LHCN-M2 (cell line): ENCODE results near the gene IGLL5. TPM values are rescaled to one million over a fixed set of nuclear protein-coding genes. Genes with fewer than 3 reads are reported as not detected.
"Not testable (repeated sequence)": the region's sequence is repeated elsewhere in the genome, so short reads cannot be mapped to it uniquely, and the experiment has no call there.

ENCODE experiments used
- DNase-seq: peaks from one replicate; pipeline ENCODE4 v3.0.0-alpha.2; 2012; ENCODE audit warnings: low read depth
- total RNA-seq: library from RNA; depleted of rRNA; stranded (reverse); fragments of >200 nt; gene quantifications from 2 replicates; pipeline ENCODE4 v1.2.3, GENCODE V29; 2014

The IGLL5 gene
- total RNA-seq, 1 experiment from 2014 or later = not detected

GRCh38 chr22:22900527-22901205 is 13.1 kb downstream of the IGLL5 start:
- not testable (repeated sequence) for DNase-seq

GRCh38 chr22:22901578-22902218 is 14.1 kb downstream of the IGLL5 start:
- DNase-seq = no peak

DNA sequence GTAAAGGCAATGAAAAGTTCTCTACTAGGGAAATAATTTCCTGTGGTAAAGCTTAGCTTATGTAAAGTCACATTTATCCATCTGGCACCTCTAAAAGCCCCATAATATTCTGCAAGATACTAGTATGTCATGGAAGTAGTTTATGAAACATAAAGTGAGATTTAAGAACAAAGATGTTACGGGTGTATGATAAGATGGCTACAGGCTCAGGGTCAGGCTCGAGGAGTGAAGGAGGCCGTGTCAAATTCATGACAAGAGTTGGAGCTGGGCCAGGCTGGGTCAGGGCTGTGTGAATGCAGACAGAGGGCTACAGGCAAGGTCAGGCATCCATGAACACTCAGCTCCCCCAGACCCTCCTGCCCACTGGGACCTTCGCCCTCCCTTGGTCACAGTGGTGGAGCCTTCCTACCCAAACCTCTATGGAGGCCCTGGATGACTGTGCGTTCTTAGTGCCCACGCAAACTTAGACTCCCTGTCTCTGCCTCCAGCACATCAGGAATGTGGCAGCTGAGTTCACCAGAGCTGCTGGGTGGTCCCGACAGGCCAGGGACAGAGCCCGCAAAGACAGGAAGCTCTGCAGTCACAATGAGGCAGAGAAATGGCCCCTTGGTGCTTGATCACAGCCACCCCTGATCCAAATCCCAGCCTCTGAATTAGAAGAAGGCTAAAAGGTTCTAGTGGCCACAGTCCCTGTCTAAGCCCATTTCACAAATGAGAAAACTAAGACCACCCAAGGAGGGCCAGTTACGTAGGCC is 14.8 kb downstream of the IGLL5 start:
- no peak for DNase-seq

DNA sequence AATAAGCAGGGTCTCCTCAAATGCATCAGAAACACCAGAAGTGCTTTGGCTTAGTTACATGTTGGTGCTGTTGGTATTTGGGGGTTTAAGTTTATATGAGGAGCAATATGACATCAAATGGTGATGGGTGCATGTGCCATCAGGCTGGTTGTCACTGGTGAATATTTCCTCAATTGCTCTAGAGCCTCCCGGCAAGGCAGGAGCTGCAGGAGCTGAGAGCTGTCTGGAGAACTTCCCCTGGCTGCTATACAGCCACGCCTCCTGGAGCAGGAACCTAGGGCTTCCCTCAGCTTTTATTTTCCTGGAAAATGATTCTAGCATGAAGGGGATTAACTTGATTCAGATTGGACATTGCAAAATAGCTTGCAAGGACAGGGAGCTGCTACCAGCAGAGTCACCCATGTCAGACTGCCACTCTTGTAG is 15.8 kb downstream of the IGLL5 start:
- no peak for DNase-seq

- not testable (repeated sequence) for DNase-seq
Measured at GRCh38 chr22:22903781-22904192, 16.2 kb downstream of the IGLL5 start.

- DNase-seq = not testable (repeated sequence)
Measured at GRCh38 chr22:22904736-22905135, 17.1 kb downstream of the IGLL5 start.

GRCh38 chr22:22906391-22906790 is 18.8 kb downstream of the IGLL5 start:
- DNase-seq = not testable (repeated sequence)

- no peak for DNase-seq
Measured at GRCh38 chr22:22906907-22907550, 19.4 kb downstream of the IGLL5 start.

- no peak for DNase-seq
Measured at GRCh38 chr22:22907551-22908494, 20.2 kb downstream of the IGLL5 start.

DNA sequence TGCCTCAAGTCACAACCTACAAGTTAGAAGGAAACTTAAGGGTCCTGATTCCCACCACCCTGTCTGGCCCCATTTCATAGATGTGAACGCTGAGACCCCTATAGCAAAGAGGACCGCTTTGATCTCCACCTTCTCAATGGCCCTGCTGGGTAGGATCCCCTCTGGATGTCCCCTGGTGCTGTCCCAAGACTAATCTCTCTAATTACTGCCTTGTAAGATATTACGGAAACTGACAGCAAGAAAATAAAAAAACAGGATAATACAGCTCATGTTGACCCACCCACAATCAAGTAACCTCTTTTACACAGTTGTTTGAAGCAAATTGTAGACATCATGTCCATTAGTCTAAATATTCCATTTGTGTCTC is 20.9 kb downstream of the IGLL5 start:
- no peak for DNase-seq

DNA sequence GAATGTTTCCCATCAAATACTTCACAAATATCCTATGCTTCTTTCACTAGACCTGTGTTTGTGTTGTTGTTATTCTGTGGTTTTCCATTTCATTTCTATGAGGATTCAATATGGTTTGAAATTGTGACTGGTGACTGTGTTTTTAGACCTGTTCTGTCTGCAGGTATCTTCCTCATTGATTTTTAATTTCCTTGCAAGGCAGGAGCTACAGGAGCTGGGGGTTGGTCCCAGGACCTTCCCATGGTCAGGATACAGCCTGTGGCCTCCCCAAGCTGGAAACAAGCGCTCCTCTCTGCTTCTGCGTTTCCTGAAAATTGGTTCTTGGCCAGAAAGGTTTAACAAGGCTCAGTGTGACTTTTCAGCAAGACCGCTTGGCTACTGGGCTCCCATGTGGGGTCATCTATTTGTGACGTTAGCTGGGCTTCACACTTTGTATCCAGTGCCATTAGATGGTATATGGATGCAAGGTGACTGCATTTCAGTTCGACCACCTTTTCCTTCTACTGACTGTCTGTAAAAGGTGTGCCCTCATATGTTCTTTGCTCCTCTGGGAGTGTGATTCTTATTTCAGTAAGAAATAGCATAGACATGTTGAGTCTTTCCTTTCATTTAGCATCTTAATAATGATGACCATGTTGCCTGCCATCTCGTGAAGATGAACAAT is 21.5 kb downstream of the IGLL5 start:
- DNase-seq = no peak

GRCh38 chr22:22909605-22910271 is 22.1 kb downstream of the IGLL5 start:
- no peak for DNase-seq

DNA sequence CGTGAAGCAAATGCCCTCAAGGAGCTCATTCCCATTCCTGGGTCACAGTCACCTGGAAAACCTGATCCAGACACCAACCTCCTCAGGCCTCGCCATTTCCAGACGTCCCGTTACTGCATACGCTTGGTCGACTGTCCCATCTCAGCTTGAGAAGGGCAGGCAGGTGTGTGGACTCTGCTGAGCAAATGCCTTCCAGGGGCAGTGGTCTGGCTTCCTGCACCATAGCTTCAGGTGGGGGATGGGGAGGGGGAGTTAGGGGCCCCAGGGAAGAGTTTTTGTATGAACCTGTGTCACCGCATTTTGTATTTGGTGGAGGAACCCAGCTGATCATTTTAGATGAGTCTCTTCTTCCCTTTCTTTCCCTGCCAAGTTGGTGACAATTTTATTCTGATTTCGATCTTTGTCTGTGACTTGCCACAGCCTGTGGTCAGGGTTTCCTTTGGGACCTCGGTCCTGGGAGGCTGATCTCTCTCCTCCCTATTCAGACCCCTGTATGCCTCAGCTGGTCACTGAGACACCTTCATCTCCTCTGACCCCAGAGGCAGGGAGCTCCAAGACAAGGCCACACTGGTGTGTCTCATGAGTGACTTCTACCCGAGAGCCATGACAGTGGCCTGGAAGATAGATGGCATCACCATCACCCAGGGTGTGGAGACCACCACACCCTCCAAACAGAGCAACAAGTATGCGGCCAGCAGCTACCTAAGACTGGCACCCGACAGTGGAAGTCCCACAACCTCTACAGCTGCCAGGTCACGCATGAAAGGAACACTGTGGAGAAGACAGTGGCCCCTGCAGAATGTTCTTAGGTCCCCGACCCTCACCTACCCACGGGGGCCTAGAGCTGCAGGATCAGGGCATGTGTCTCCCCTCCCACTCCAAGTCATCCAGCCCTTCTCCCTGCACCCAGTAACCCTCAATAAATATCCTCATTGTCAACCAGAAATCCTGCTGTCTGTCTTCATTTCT is 22.9 kb downstream of the IGLL5 start:
- no peak for DNase-seq

DNA sequence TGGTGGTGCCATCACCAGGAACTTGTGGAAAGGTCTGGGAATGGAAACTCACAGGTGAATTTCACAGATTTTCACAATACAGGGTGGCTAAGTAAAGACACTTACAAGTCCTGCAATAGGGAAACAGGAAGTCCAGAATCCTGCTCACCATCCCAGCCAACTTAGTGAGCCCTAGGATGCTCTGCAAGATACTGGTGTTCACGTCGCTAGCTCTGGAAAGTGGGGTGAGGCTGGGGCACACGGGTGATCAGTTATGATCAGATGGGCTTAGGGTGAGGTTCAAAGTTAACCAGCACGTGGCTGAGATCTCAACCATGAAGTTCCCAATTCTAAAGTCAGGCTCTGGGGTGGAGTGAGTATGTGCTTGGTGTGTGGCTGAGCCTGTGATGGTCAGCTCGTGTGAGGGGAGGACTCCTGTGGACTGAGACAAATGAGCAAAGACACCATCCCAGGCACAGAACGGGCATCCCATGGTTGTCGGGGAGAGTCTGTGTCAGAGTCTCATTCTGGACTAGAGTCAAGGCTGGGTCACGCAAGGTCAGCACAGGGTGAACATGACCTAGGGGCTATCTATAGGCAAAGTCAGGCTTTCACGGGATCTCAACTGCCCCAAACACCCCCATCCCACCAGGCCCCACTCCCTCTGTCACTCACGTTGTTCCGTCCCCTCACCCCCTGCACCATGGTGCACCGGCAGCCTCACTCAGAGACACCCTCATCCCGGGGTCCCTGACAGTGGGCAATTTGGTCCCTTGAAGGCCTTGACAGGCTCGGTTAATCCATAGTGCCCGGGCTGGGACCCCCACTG is 23.9 kb downstream of the IGLL5 start:
- no peak for DNase-seq

DNA sequence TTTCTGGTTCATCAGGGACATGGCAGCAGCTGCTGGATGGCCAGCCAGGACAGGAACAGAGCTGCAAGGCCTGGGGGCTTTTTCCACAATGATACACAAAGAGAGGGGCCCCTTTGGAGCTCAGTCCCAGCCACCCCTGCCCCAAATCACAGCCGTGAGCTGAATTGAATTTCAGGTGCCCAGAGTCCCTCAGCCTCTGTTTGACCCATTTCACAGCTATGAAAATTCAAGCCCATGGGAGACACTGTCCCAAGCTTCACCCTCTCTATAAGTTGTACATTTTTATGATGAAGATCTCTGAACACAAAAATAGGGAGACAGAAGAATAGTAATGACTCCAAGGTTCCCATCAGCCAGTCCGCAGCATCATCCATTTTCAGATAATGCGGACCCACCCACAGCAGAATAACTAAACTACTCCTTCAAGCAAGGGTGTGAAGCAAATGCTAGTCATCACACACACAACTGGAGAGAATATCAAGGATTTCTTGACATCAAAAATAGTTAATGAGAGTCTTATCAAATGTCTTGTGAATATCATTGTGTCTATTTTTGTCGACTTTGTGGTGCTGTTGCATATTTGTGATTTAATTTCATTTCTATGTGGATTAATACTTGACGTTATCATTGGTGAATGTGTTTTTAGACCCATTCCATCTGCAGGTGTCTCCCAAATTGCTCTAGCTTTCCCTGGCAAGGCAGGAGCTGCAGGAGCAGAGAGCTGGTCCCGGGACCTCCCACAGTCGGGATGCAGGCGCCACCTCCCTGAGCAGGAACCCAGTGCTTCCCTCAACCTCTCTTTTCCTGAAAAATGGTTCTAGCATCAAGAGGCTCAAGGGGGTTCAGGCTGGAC is 24.7 kb downstream of the IGLL5 start:
- no peak for DNase-seq

GRCh38 chr22:22912988-22913253 is 25.3 kb downstream of the IGLL5 start:
- DNase-seq = no peak

DNA sequence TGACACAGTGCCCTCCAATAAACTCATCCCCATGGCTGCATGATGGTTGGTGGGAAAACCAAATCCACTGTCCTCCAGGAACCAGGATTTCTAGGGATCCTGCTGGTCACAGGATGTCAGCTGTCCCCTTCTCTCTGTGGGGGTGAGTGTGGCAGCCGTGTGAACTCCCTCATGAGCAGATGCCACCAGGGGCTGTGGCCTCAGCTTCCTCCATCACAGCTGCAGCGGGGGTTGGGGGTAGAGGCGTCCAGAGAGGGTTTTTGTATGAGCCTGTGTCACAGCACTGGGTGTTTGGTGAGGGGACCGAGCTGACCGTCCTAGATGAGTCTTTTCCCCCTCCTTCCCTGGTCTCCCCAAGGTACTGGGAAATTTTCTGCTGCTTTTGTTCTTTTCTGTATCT is 26.4 kb downstream of the IGLL5 start:
- no peak for DNase-seq
